ENCODE measurements around the gene OR7G1.

DNA sequence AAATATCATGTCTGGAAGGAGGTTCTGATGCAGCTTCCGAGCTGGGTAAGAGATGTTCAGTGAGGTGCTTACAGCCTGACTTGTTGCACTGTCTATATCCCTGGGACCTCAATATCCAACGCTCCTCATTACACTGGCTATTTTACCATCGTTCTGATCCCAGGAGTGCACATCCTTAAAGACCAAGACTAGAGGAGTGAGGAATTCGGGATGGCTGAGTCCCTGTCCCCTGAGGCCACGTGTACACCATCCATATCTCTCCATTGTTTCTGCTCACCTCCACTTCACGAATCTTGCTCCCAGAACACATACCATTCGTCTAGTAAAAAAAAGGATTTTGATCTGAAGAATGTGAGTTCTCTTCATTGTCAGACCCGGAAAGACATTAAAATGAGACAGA is 8.2 kb downstream of the OR7G1 start, which contains the start of gene OR7G2:
- TF ChIP-seq, protein P1, sequence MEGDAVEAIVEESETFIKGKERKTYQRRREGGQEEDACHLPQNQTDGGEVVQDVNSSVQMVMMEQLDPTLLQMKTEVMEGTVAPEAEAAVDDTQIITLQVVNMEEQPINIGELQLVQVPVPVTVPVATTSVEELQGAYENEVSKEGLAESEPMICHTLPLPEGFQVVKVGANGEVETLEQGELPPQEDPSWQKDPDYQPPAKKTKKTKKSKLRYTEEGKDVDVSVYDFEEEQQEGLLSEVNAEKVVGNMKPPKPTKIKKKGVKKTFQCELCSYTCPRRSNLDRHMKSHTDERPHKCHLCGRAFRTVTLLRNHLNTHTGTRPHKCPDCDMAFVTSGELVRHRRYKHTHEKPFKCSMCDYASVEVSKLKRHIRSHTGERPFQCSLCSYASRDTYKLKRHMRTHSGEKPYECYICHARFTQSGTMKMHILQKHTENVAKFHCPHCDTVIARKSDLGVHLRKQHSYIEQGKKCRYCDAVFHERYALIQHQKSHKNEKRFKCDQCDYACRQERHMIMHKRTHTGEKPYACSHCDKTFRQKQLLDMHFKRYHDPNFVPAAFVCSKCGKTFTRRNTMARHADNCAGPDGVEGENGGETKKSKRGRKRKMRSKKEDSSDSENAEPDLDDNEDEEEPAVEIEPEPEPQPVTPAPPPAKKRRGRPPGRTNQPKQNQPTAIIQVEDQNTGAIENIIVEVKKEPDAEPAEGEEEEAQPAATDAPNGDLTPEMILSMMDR (conservative IDR thresholded peaks at IDR 0.05; ENCODE audit: low read depth, low read length), result no peak
- no peak for TF ChIP-seq EZH2 (IDR thresholded peaks at IDR 0.05; ENCODE audit: borderline replicate concordance, low read depth, low read length, poor library complexity, severe bottlenecking)
